Neural cell (in vitro differentiated cells): Measurements from ENCODE around the gene RDX. TPM values are rescaled to one million over a fixed set of nuclear protein-coding genes. Genes with fewer than 3 reads are reported as not detected.

Experiments used
- H2AFZ ChIP-seq: fragments of 200-600, 300-800 bp; sonication (generic), shearing (Covaris generic); 2 replicates; pipeline ENCODE4 v1.6.0; 2014; ENCODE audit warnings: low read depth, mild to moderate bottlenecking, antibody characterized with exemption, low read length, moderate library complexity
- H3F3A ChIP-seq: fragments of 200-600 bp; shearing (Covaris generic); 2 replicates; pipeline ENCODE4 v1.6.1; 2016; ENCODE audit warnings: mild to moderate bottlenecking, moderate library complexity, mixed read lengths, antibody characterized with exemption, low read length; ENCODE audit not compliant: insufficient read depth, poor library complexity, severe bottlenecking
- H3K27ac ChIP-seq: fragments of 200-600, 300-800 bp; sonication (generic), shearing (Covaris generic); 2 replicates; pipeline ENCODE4 v1.5.1; 2014; ENCODE audit warnings: mild to moderate bottlenecking, low read length, moderate library complexity
- H3K27me3 ChIP-seq: fragments of 300-800, 200-600 bp; sonication (generic), shearing (Covaris generic); 2 replicates; pipeline ENCODE4 v1.6.0; 2014; ENCODE audit warnings: mild to moderate bottlenecking, low read depth, low read length, moderate library complexity; ENCODE audit not compliant: insufficient read depth
- H3K36me3 ChIP-seq: fragments of 300-800, 200-600 bp; sonication (generic), shearing (Covaris generic); 2 replicates; pipeline ENCODE4 v1.5.1; 2014; ENCODE audit warnings: mild to moderate bottlenecking, antibody characterized with exemption, low read length, moderate library complexity; ENCODE audit not compliant: insufficient read depth
- H3K4me2 ChIP-seq: fragments of 300-800, 200-600 bp; sonication (generic), shearing (Covaris generic); 2 replicates; pipeline ENCODE4 v1.6.0; 2014; ENCODE audit warnings: mild to moderate bottlenecking, low read length
- H3K4me3 ChIP-seq: fragments of 300-800, 200-600 bp; sonication (generic), shearing (Covaris generic); 2 replicates; pipeline ENCODE4 v1.5.1; 2014; ENCODE audit warnings: mild to moderate bottlenecking, low read length, moderate library complexity
- H3K79me2 ChIP-seq: fragments of 200-600 bp; shearing (Covaris generic); replicated peaks from 2 replicates; pipeline ENCODE4 v1.6.0; 2014; ENCODE audit warnings: mild to moderate bottlenecking, low read length, moderate library complexity; ENCODE audit not compliant: insufficient read depth
- H3K9ac ChIP-seq: fragments of 300-800, 200-600 bp; sonication (generic), shearing (Covaris generic); 2 replicates; pipeline ENCODE4 v1.6.1; 2016; ENCODE audit warnings: mild to moderate bottlenecking, low read length, mixed read lengths
- H3K9me2 ChIP-seq: fragments of 200-600 bp; shearing (Covaris generic); 2 replicates; pipeline ENCODE4 v1.6.1; 2016; ENCODE audit warnings: mild to moderate bottlenecking, low read length, mixed read lengths; ENCODE audit not compliant: insufficient read depth
- H3K9me3 ChIP-seq: fragments of 200-600, 300-800 bp; sonication (generic), shearing (Covaris generic); 2 replicates; pipeline ENCODE4 v1.6.1; 2016; ENCODE audit warnings: mild to moderate bottlenecking, mixed run types, low read length, moderate library complexity, mixed read lengths
- H4K20me1 ChIP-seq: fragments of 200-600 bp; shearing (Covaris generic); 2 replicates; pipeline ENCODE4 v1.6.1; 2016; ENCODE audit warnings: mild to moderate bottlenecking, mixed run types; ENCODE audit not compliant: insufficient read depth
- CTCF ChIP-seq: fragments of 450-650 bp; IDR thresholded peaks from 2 replicates; pipeline ENCODE4 v1.5.1; 2014; ENCODE audit warnings: antibody characterized with exemption, mild to moderate bottlenecking, moderate library complexity; ENCODE audit not compliant: poor library complexity, severe bottlenecking
- EP300 ChIP-seq: fragments of 450-650 bp; conservative IDR thresholded peaks from 2 replicates; pipeline ENCODE4 v1.6.1; 2014; ENCODE audit warnings: antibody characterized with exemption, mild to moderate bottlenecking, moderate library complexity; ENCODE audit not compliant: poor library complexity, severe bottlenecking
- EZH2 ChIP-seq: fragments of 200-600, 300-800 bp; shearing (Covaris generic), sonication (generic); IDR thresholded peaks from 2 replicates; pipeline ENCODE4 v1.6.1; 2014; ENCODE audit warnings: antibody characterized with exemption, low read length, borderline replicate concordance, mild to moderate bottlenecking; ENCODE audit not compliant: insufficient read depth, poor library complexity, severe bottlenecking
- MXI1 ChIP-seq: fragments of 450-650 bp; conservative IDR thresholded peaks from 2 replicates; pipeline ENCODE4 v1.6.1; 2014; ENCODE audit warnings: antibody characterized with exemption, mild to moderate bottlenecking; ENCODE audit not compliant: poor library complexity, severe bottlenecking
- POLR2AphosphoS5 ChIP-seq: IDR thresholded peaks from 2 replicates; pipeline ENCODE4 v1.6.1; 2012
- RAD21 ChIP-seq: fragments of 450-650 bp; conservative IDR thresholded peaks from 2 replicates; pipeline ENCODE4 v1.6.1; 2014; ENCODE audit warnings: antibody characterized with exemption, mild to moderate bottlenecking, moderate library complexity
- REST ChIP-seq: IDR thresholded peaks from 2 replicates; pipeline ENCODE4 v1.6.1; 2012; ENCODE audit warnings: borderline replicate concordance
- SMC3 ChIP-seq: fragments of 450-650 bp; conservative IDR thresholded peaks from 2 replicates; pipeline ENCODE4 v1.6.1; 2014; ENCODE audit warnings: antibody characterized with exemption, mild to moderate bottlenecking, moderate library complexity; ENCODE audit not compliant: poor library complexity
- TAF1 ChIP-seq: IDR thresholded peaks from 2 replicates; pipeline ENCODE4 v1.6.1; 2012; ENCODE audit warnings: low read depth
- polyA plus RNA-seq: library from polyadenylated mRNA; depleted of rRNA; stranded (reverse); fragments of >200 nt; gene quantifications from 2 replicates; pipeline ENCODE4 v1.2.3, GENCODE V29; 2014

Gene RDX
- polyA plus RNA-seq, 1 donor from 2014 or later, result 39.0 TPM

GRCh38 chr11:110272919-110273318 is 23.5 kb downstream of the RDX start:
- H3F3A ChIP-seq, result no peaks in the 10 kb centered on the region
- no peaks in the 10 kb centered on the region for H3K9me3 ChIP-seq
- no peaks in the 10 kb centered on the region for H3K27me3 ChIP-seq
- H3K9me2 ChIP-seq, result no peaks in the 10 kb centered on the region
- peaks cover 14% of the 10 kb centered on the region for H3K79me2 ChIP-seq
- no peaks in the 10 kb centered on the region for H4K20me1 ChIP-seq
- no peak overlapping the region for H2AFZ ChIP-seq
- no peak overlapping the region for H3K27ac ChIP-seq
- TF ChIP-seq EZH2, result no peak
- H3K4me2 ChIP-seq, result no peak overlapping the region
- H3K9ac ChIP-seq, result no peak overlapping the region
- H3K36me3 ChIP-seq, result peaks cover 13% of the 10 kb centered on the region
- no peak overlapping the region for H3K4me3 ChIP-seq

- Histone ChIP-seq H2AFZ (no peak overlapping the region), H3K9me3 (no peaks in the 10 kb centered on the region), H3K79me2 (peaks cover 9% of the 10 kb centered on the region), H3K9ac (no peak overlapping the region), H4K20me1 (no peaks in the 10 kb centered on the region), H3K27ac (no peak overlapping the region), H3K27me3 (no peaks in the 10 kb centered on the region), H3K4me3 (no peak overlapping the region), H3K4me2 (no peak overlapping the region), H3K36me3 (peaks cover 8% of the 10 kb centered on the region), H3F3A (no peaks in the 10 kb centered on the region), H3K9me2 (no peaks in the 10 kb centered on the region)
- TF ChIP-seq EP300 (no peak), RAD21 (no peak), EZH2 (no peak), REST (no peak), CTCF (no peak), MXI1 (no peak), TAF1 (no peak), POLR2AphosphoS5 (no peak), SMC3 (no peak)
Measured at GRCh38 chr11:110269996-110270395, 26.4 kb downstream of the RDX start.

- no peak for TF ChIP-seq EZH2
- no peak for TF ChIP-seq EP300
- TF ChIP-seq POLR2AphosphoS5, result no peak
- no peak overlapping the region for H2AFZ ChIP-seq
- peaks cover 5% of the 10 kb centered on the region for H3K79me2 ChIP-seq
Measured at GRCh38 chr11:110268441-110268840, 28.0 kb downstream of the RDX start.

More at GRCh38 chr11:110268441-110268840, 28.0 kb downstream of the RDX start:
- Histone ChIP-seq H3K9me2 (no peaks in the 10 kb centered on the region), H3K27me3 (no peaks in the 10 kb centered on the region), H3K4me2 (no peak overlapping the region), H3K4me3 (no peak overlapping the region), H4K20me1 (no peaks in the 10 kb centered on the region), H3K9ac (no peak overlapping the region), H3F3A (no peaks in the 10 kb centered on the region), H3K36me3 (peaks cover 8% of the 10 kb centered on the region), H3K27ac (no peak overlapping the region), H3K9me3 (no peaks in the 10 kb centered on the region)
